Tibial nerve (tissue), 3 donors: Measurements from ENCODE around the gene SETX.

Experiments
- POLR2A ChIP-seq, 2 donors: fragments of 450-650 bp; IDR thresholded peaks; one replicate each; pipeline ENCODE4 v1.6.1; 2017; ENCODE audit warnings: antibody characterized with exemption in 2 of 2, mild to moderate bottlenecking in 2 of 2, moderate library complexity in 2 of 2
- TF ChIP-seq, protein P1 (sequence below), 5 experiments: fragments of 200-600 bp in 3 of 5; fragments of 450-650 bp in 2 of 5; sonication (generic) in 3 of 5; IDR thresholded peaks; one replicate each; pipeline ENCODE4 v1.5.1; 2016 to 2019; ENCODE audit warnings: antibody characterized with exemption in 5 of 5, mild to moderate bottlenecking in 3 of 5, moderate library complexity in 2 of 5

DNA sequence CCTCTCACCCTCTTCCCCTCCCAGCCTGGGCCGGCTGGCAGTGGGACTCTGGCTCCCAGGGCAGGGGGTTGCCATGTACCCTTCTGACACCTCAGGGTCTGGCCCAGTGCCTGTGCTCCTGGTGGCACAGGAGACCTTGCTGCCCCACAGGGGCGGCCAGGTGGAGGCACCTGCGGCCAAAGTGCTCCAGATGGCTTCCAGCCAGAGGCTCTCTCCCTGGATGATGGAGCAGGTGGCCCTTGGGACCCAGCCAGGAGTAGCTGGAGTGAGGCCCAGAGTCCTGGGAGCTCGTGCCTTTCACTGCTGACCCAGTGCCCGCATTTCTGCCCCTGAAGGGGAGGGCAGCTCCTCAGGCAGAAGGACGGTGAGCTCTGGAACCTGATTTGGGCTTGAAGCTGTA, 105.7 kb downstream of the SETX start:
- TF ChIP-seq, protein P1, sequence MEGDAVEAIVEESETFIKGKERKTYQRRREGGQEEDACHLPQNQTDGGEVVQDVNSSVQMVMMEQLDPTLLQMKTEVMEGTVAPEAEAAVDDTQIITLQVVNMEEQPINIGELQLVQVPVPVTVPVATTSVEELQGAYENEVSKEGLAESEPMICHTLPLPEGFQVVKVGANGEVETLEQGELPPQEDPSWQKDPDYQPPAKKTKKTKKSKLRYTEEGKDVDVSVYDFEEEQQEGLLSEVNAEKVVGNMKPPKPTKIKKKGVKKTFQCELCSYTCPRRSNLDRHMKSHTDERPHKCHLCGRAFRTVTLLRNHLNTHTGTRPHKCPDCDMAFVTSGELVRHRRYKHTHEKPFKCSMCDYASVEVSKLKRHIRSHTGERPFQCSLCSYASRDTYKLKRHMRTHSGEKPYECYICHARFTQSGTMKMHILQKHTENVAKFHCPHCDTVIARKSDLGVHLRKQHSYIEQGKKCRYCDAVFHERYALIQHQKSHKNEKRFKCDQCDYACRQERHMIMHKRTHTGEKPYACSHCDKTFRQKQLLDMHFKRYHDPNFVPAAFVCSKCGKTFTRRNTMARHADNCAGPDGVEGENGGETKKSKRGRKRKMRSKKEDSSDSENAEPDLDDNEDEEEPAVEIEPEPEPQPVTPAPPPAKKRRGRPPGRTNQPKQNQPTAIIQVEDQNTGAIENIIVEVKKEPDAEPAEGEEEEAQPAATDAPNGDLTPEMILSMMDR (IDR thresholded peaks at IDR 0.05): no peak
- TF ChIP-seq POLR2A (IDR thresholded peaks at IDR 0.05): no peak
